Effector CD8-positive, alpha-beta T cell (primary cell): ENCODE results near the gene C5.

Source experiments
- DNase-seq: peaks from one replicate; lab custom pipeline; 2025; lab: John Stamatoyannopoulos, UW

The C5 gene

GRCh38 chr9:120909904-120910303, 140.2 kb downstream of the C5 start:
- peak; percentile 28 for DNase-seq

GRCh38 chr9:120905315-120906164, 144.5 kb downstream of the C5 start:
- peak; percentile 21 for DNase-seq

- DNase-seq = no peak
Measured at GRCh38 chr9:120904978-120905301, 145.1 kb downstream of the C5 start.

GRCh38 chr9:120904061-120904977, 145.8 kb downstream of the C5 start:
- peak; percentile 39 for DNase-seq

GRCh38 chr9:120902569-120903535, 147.2 kb downstream of the C5 start:
- DNase-seq = no peak
